A549 (cell line): ENCODE data around the gene ABCA2. TPM values are rescaled to one million over a fixed set of nuclear protein-coding genes. Genes with fewer than 3 reads are reported as not detected.
A peak's percentile ranks its signal among the peaks of the same experiment; 100 is the strongest.

Source experiments
- ATAC-seq, 2 experiments: fragments of 200-7000 bp in 1 of 2; fragments of >200 bp in 1 of 2; cut with Nextera tagmentation in 1 of 2; cut with Tn5 transposase in 1 of 2; 3 replicates each; pipeline versions ENCODE4 v1.8.0 to v1.9.1; 2018 to 2020; ENCODE audit warnings: mild to moderate bottlenecking in 1 of 2, moderate library complexity in 1 of 2
- CTCF ChIA-PET: fragments of 300-600 bp; sonication (Branson Sonifier 250); formaldehyde crosslinking; extraction: SDS; loops from one replicate; lab custom pipeline; 2021; ENCODE audit warnings: antibody characterized with exemption, inconsistent platforms; lab: Yijun Ruan, JAX
- POLR2A ChIA-PET: fragments of 350-600 bp; formaldehyde crosslinking; extraction: SDS; loops from one replicate; lab custom pipeline; 2021; ENCODE audit warnings: antibody characterized with exemption, inconsistent platforms; lab: Yijun Ruan, JAX
- DNase-seq, 2 experiments: peaks; one replicate each; pipeline versions ENCODE4 v3.0.0 to v3.0.0-alpha.2; 2011 to 2016; ENCODE audit warnings: low read depth in 1 of 2, low spot score in 1 of 2
- FAIRE-seq: peaks from 2 replicates; lab custom pipeline; 2011; peaks lifted over from hg19 to GRCh38; lab: Jason Lieb, UNC
- H3K27ac ChIP-seq, 2 experiments: fragments of >200 bp; sonication (Bioruptor Twin); formaldehyde crosslinking; 3 replicates each; pipeline ENCODE4 v1.5.1; 2016 to 2017
- H3K4me1 ChIP-seq: fragments of >200 bp; sonication (Bioruptor Twin); formaldehyde crosslinking; 3 replicates; pipeline ENCODE4 v1.6.1; 2016
- H3K4me2 ChIP-seq: fragments of >200 bp; sonication (Bioruptor Twin); formaldehyde crosslinking; 3 replicates; pipeline ENCODE4 v1.6.1; 2016
- H3K4me3 ChIP-seq: fragments of >200 bp; sonication (Bioruptor Twin); formaldehyde crosslinking; 3 replicates; pipeline ENCODE4 v1.5.1; 2016
- H3K9me3 ChIP-seq: fragments of >200 bp; sonication (Bioruptor Twin); formaldehyde crosslinking; 3 replicates; pipeline ENCODE4 v1.6.1; 2016
- BHLHE40 ChIP-seq: IDR thresholded peaks from 2 replicates; pipeline ENCODE4 v1.6.1; 2012; ENCODE audit warnings: low read depth, low read length, inconsistent platforms
- EHMT2 ChIP-seq: fragments of 200-600 bp; sonication (generic); IDR thresholded peaks from 2 replicates; pipeline ENCODE4 v1.6.1; 2016; ENCODE audit warnings: antibody characterized with exemption, low read depth, mild to moderate bottlenecking, moderate library complexity
- FOSB ChIP-seq: fragments of 250-450 bp; sonication (Bioruptor Pico); IDR thresholded peaks from 2 replicates; pipeline ENCODE4 v1.5.0; 2020; ENCODE audit warnings: mild to moderate bottlenecking, moderate library complexity
- HOXA7 ChIP-seq: fragments of 250-450 bp; sonication (Bioruptor Pico); IDR thresholded peaks from 2 replicates; pipeline ENCODE4 v1.5.0; 2020; ENCODE audit warnings: mild to moderate bottlenecking, moderate library complexity
- JUN ChIP-seq, 2 experiments: fragments of >200 bp; sonication (Bioruptor Twin); formaldehyde crosslinking; IDR thresholded peaks; 2 replicates in 1 of 2; 3 replicates in 1 of 2; pipeline ENCODE4 v1.6.1; 2016 to 2017
- KDM1A ChIP-seq: fragments of 200-600 bp; sonication (generic); IDR thresholded peaks from 2 replicates; pipeline ENCODE4 v1.6.1; 2016; ENCODE audit warnings: low read depth, mild to moderate bottlenecking
- KDM5A ChIP-seq: fragments of 200-600 bp; sonication (generic); IDR thresholded peaks from 2 replicates; pipeline ENCODE4 v1.6.1; 2016; ENCODE audit warnings: antibody characterized with exemption, mild to moderate bottlenecking
- MAFK ChIP-seq: fragments of 450-650 bp; IDR thresholded peaks from 2 replicates; pipeline ENCODE4 v1.6.1; 2014; ENCODE audit not compliant: partially characterized antibody
- MYC ChIP-seq: IDR thresholded peaks from 2 replicates; pipeline ENCODE4 v1.6.1; 2012; ENCODE audit warnings: mild to moderate bottlenecking, inconsistent platforms, low read length, improper control_type of control experiment, borderline replicate concordance
- NFE2L2 ChIP-seq: fragments of 150-350 bp; conservative IDR thresholded peaks from 2 replicates; pipeline ENCODE4 v1.6.1; 2014; ENCODE audit warnings: low read length
- NPAS2 ChIP-seq: fragments of 250-450 bp; sonication (Bioruptor Pico); IDR thresholded peaks from 2 replicates; pipeline ENCODE4 v1.8.0; 2022; ENCODE audit warnings: mild to moderate bottlenecking, moderate library complexity, borderline replicate concordance
- NR3C1 ChIP-seq: fragments of >200 bp; sonication (Bioruptor Twin); formaldehyde crosslinking; IDR thresholded peaks from 3 replicates; pipeline ENCODE4 v1.6.1; 2017
- PHF8 ChIP-seq: fragments of 200-600 bp; sonication (generic); IDR thresholded peaks from 2 replicates; pipeline ENCODE4 v1.6.1; 2016; ENCODE audit warnings: low read depth, mild to moderate bottlenecking, antibody characterized with exemption, moderate library complexity, borderline replicate concordance
- POLR2AphosphoS2 ChIP-seq: conservative IDR thresholded peaks from 2 replicates; pipeline ENCODE4 v1.6.1; 2012; ENCODE audit warnings: low read length, improper control_type of control experiment, inconsistent platforms
- RAD21 ChIP-seq, 2 experiments: fragments of >200 bp in 1 of 2; sonication (Bioruptor Twin) in 1 of 2; formaldehyde crosslinking in 1 of 2; IDR thresholded peaks in 1 of 2; conservative IDR thresholded peaks in 1 of 2; 2 replicates in 1 of 2; 3 replicates in 1 of 2; pipeline ENCODE4 v1.6.1; 2012 to 2018; ENCODE audit warnings: inconsistent platforms in 1 of 2
- RARB ChIP-seq: fragments of 250-450 bp; sonication (Bioruptor Pico); IDR thresholded peaks from 2 replicates; pipeline ENCODE4 v1.8.0; 2021; ENCODE audit warnings: mild to moderate bottlenecking, moderate library complexity
- RCOR1 ChIP-seq: fragments of 150-350 bp; IDR thresholded peaks from 2 replicates; pipeline ENCODE4 v1.6.1; 2014; ENCODE audit warnings: antibody characterized with exemption, low read length, low read depth
- RNF2 ChIP-seq: fragments of 200-600 bp; sonication (generic); IDR thresholded peaks from 2 replicates; pipeline ENCODE4 v1.6.1; 2016; ENCODE audit warnings: low read depth, mild to moderate bottlenecking, antibody characterized with exemption, moderate library complexity, borderline replicate concordance
- ZC3H11A ChIP-seq: fragments of 450-650 bp; IDR thresholded peaks from 2 replicates; pipeline ENCODE4 v1.6.1; 2014; ENCODE audit warnings: antibody characterized with exemption, mild to moderate bottlenecking
- ZFP36 ChIP-seq: fragments of 450-650 bp; IDR thresholded peaks from 2 replicates; pipeline ENCODE4 v1.6.1; 2014; ENCODE audit warnings: borderline replicate concordance; ENCODE audit not compliant: partially characterized antibody
- ZNF302 ChIP-seq: fragments of 250-450 bp; sonication (Bioruptor Pico); IDR thresholded peaks from 2 replicates; pipeline ENCODE4 v1.9.0; 2021; ENCODE audit warnings: inconsistent platforms, mild to moderate bottlenecking, moderate library complexity
- WGBS: methylation state at CpG from one replicate; pipeline ENCODE4 v1.1.6; 2017; ENCODE audit errors: missing lambda C conversion rate; 5-methylcytosine and 5-hydroxymethylcytosine counted together
- polyA plus RNA-seq, 4 experiments: library from polyadenylated mRNA; depleted of rRNA in 3 of 4; stranded (reverse); fragments of >200 nt; fragmentation: RNase III in 1 of 4; extraction: RNeasy Plus Mini Kit Qiagen cat#74134 plus additional on column Dnase treatment in 1 of 4; gene quantifications; 2 replicates in 3 of 4; 3 replicates in 1 of 4; pipeline ENCODE4 v1.2.3, GENCODE V29; 2011 to 2017
- TF ChIP-seq, protein P1 (sequence below): IDR thresholded peaks from 2 replicates; pipeline ENCODE4 v1.6.1; 2012
- TF ChIP-seq, protein P2 (sequence below): fragments of 450-650 bp; IDR thresholded peaks from 2 replicates; pipeline ENCODE4 v1.6.1; 2014; ENCODE audit warnings: antibody characterized with exemption
- TF ChIP-seq, protein P3 (sequence below): fragments of >200 bp; sonication (Bioruptor Twin); formaldehyde crosslinking; IDR thresholded peaks from 2 replicates; pipeline ENCODE4 v1.6.1; 2016
- TF ChIP-seq, protein P4 (sequence below): fragments of 250-450 bp; sonication (Bioruptor Pico); IDR thresholded peaks from 2 replicates; pipeline ENCODE4 v1.5.0; 2021; ENCODE audit warnings: mild to moderate bottlenecking, moderate library complexity, borderline replicate concordance
- TF ChIP-seq, protein P5 (sequence below): fragments of >200 bp; sonication (Bioruptor Twin); formaldehyde crosslinking; IDR thresholded peaks from 3 replicates; pipeline ENCODE4 v1.5.1; 2016

Gene ABCA2
- polyA plus RNA-seq, 2 of the 4 experiments (the other 2 are of a cell fraction): 8.3 to 24.7 TPM

DNA sequence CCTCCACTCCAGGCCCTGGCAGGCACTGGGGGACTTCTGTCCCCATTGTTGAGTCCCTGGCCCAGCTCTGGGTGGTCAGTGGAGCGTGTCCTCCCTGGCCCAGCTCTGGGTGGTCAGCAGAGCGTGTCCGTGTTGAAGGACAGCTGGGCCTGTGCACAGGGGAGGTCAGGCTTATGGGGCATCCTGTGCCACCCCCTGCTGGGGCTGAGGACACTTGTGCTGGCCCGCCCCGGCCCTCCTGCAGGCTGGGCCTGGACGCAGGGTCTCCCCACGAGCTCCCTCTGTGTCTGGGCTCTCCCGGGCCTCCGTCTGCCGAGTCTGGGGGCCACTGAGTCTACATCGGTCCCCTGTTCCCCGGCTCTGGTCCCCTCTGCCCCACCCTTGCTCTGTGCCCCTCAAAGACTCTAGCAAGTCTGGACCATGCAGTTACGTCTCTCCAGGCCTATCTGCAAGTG is 20.2 kb downstream of the ABCA2 start:
- no peaks in the 10 kb centered on the region for H3K9me3 ChIP-seq
- 89% methylated on average over 10 of the region's 13 CpGs for WGBS
- ChIA-PET CTCF (interaction anchor here (1.3 to 2.9 kb wide), 3 partner anchors 21 to 60 kb away, joined by 7 to 13 read pairs (median 9); no protein-coding TSS in a partner anchor), POLR2A (no interaction called here)
- no peak for DNase-seq
- H3K4me2 ChIP-seq: no peak overlapping the region
- H3K27ac ChIP-seq: no peak overlapping the region
- no peak for FAIRE-seq
- TF ChIP-seq, protein P1, sequence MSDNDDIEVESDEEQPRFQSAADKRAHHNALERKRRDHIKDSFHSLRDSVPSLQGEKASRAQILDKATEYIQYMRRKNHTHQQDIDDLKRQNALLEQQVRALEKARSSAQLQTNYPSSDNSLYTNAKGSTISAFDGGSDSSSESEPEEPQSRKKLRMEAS: no peak
- no peak for TF ChIP-seq RARB (CRISPR knock-in tag)
- TF ChIP-seq RCOR1: no peak
- TF ChIP-seq MYC: no peak
- TF ChIP-seq, protein P2, sequence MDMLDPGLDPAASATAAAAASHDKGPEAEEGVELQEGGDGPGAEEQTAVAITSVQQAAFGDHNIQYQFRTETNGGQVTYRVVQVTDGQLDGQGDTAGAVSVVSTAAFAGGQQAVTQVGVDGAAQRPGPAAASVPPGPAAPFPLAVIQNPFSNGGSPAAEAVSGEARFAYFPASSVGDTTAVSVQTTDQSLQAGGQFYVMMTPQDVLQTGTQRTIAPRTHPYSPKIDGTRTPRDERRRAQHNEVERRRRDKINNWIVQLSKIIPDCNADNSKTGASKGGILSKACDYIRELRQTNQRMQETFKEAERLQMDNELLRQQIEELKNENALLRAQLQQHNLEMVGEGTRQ: no peak
- TF ChIP-seq, protein P3, sequence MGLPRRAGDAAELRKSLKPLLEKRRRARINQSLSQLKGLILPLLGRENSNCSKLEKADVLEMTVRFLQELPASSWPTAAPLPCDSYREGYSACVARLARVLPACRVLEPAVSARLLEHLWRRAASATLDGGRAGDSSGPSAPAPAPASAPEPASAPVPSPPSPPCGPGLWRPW: no peak
- no peak for TF ChIP-seq ZNF302 (CRISPR knock-in tag)
- no peak for TF ChIP-seq KDM5A
- no peak for TF ChIP-seq EHMT2
- no peak for TF ChIP-seq MAFK
- TF ChIP-seq, protein P4, sequence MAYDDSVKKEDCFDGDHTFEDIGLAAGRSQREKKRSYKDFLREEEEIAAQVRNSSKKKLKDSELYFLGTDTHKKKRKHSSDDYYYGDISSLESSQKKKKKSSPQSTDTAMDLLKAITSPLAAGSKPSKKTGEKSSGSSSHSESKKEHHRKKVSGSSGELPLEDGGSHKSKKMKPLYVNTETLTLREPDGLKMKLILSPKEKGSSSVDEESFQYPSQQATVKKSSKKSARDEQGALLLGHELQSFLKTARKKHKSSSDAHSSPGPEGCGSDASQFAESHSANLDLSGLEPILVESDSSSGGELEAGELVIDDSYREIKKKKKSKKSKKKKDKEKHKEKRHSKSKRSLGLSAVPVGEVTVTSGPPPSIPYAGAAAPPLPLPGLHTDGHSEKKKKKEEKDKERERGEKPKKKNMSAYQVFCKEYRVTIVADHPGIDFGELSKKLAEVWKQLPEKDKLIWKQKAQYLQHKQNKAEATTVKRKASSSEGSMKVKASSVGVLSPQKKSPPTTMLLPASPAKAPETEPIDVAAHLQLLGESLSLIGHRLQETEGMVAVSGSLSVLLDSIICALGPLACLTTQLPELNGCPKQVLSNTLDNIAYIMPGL: no peak
- no peak for TF ChIP-seq NR3C1
- no peak for TF ChIP-seq ZFP36
- no peak for TF ChIP-seq ZC3H11A
- TF ChIP-seq RNF2: no peak
- TF ChIP-seq FOSB (CRISPR knock-in tag): no peak
- H3K4me1 ChIP-seq: peaks cover 5% of the 10 kb centered on the region; the same call in 2 of the 3 replicates
- peak in 1 of 2 experiments; percentile 17; a peak in 3 of 6 replicates for ATAC-seq
- H3K4me3 ChIP-seq: no peak overlapping the region

DNA sequence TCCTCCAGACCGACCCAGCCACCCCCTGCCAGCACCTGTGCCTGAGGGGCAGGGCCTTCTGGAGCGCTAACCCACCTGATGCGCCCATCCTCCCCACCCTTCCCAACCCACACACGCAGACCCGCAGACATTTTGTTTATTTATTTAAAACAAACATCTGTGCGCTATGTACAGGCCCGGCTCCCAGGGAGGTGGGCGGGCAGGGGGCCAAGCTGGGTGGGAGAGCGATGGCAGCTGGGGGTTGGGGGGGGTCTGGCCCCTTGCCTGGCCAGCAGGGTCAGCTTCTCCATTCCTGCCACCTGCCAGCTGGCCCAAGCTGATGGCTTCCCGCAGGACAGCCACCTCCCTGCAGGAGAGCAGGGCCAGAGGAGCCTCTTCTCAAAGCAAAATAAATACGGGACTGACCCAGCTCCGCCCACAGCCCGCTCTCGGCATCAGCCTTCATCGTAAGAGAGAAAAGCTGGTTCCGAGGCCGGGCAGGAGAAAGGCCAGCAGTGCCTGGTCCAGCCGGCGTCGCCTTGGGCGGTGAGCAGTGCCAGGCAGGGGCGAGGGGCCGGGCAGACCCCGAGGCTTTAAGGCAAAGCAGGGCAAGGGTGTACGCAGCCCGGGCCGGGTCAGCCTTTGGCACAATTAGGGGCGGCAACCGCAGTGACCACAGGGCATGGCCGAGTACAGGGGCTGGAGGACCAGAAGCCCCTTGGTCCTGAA is 20.8 kb downstream of the ABCA2 start:
- 68% methylated on average over 24 of the region's 30 CpGs for WGBS
- ChIA-PET CTCF (interaction anchor here (0.6 to 6.1 kb wide), 6 partner anchors 22 to 185 kb away, joined by 3 to 37 read pairs (median 8); partner anchors contain the start of genes ABCA2 and NPDC1), POLR2A (interaction anchor here (0.8 kb wide), 1 partner anchor 15 kb away, joined by 3 read pairs; the partner anchor contains the start of gene PAXX)
- Histone ChIP-seq H3K4me3 (no peak overlapping the region), H3K4me2 (no peak overlapping the region), H3K9me3 (no peaks in the 10 kb centered on the region), H3K4me1 (peaks cover 5% of the 10 kb centered on the region; the same call in 2 of the 3 replicates), H3K27ac (no peak overlapping the region)
- FAIRE-seq: no peak
- no peak for DNase-seq
- peak in 1 of 2 experiments; percentile 47; a peak in 3 of 6 replicates for ATAC-seq
- TF ChIP-seq RAD21 (conservative IDR thresholded peaks at IDR 0.05 in 1 of 2, IDR thresholded peaks at IDR 0.05 in 1 of 2): no peak
- TF ChIP-seq, protein P5, sequence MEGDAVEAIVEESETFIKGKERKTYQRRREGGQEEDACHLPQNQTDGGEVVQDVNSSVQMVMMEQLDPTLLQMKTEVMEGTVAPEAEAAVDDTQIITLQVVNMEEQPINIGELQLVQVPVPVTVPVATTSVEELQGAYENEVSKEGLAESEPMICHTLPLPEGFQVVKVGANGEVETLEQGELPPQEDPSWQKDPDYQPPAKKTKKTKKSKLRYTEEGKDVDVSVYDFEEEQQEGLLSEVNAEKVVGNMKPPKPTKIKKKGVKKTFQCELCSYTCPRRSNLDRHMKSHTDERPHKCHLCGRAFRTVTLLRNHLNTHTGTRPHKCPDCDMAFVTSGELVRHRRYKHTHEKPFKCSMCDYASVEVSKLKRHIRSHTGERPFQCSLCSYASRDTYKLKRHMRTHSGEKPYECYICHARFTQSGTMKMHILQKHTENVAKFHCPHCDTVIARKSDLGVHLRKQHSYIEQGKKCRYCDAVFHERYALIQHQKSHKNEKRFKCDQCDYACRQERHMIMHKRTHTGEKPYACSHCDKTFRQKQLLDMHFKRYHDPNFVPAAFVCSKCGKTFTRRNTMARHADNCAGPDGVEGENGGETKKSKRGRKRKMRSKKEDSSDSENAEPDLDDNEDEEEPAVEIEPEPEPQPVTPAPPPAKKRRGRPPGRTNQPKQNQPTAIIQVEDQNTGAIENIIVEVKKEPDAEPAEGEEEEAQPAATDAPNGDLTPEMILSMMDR: no peak
- TF ChIP-seq NFE2L2: no peak
- TF ChIP-seq PHF8: no peak
- no peak for TF ChIP-seq HOXA7 (CRISPR knock-in tag)
- TF ChIP-seq JUN (IDR thresholded peaks at IDR 0.05): no peak
- TF ChIP-seq BHLHE40: no peak
- TF ChIP-seq, protein P2: no peak
- no peak for TF ChIP-seq POLR2AphosphoS2
- TF ChIP-seq KDM1A: no peak
- no peak for TF ChIP-seq MAFK
- TF ChIP-seq NPAS2 (CRISPR knock-in tag): no peak
- TF ChIP-seq, protein P3: no peak
